ENCODE results near the gene ALDH1A3.

GRCh38 chr15:100930306-100930848 is 50.7 kb downstream of the ALDH1A3 start:
- no peak for TF ChIP-seq CTCF (tag by site-specific recombination; IDR thresholded peaks at IDR 0.05)
- TF ChIP-seq ZNF596 (tag by site-specific recombination; IDR thresholded peaks at IDR 0.05): no peak
- no peak for TF ChIP-seq ZBTB7A (tag by site-specific recombination; IDR thresholded peaks at IDR 0.05; ENCODE audit: low read depth)
- TF ChIP-seq SCRT1 (tag by site-specific recombination; IDR thresholded peaks at IDR 0.05; ENCODE audit: borderline replicate concordance): no peak
- TF ChIP-seq ZBTB17 (tag by site-specific recombination; IDR thresholded peaks at IDR 0.05): no peak
- no peak for TF ChIP-seq WT1 (tag by site-specific recombination; IDR thresholded peaks at IDR 0.05)
- TF ChIP-seq ZNF174 (tag by site-specific recombination; IDR thresholded peaks at IDR 0.05): no peak
